GM19468 (cell line): Measurements from ENCODE around the gene ITGAV.

Source experiments
- ATAC-seq: cut with Tn5 transposase; IDR thresholded peaks from one replicate; pipeline ENCODE4 v1.9.1; 2021; ENCODE audit warnings: mild to moderate bottlenecking, moderate library complexity, moderate number of reproducible peaks; ENCODE audit not compliant: unreplicated experiment; ENCODE audit errors: extremely low read depth

The ITGAV gene

DNA sequence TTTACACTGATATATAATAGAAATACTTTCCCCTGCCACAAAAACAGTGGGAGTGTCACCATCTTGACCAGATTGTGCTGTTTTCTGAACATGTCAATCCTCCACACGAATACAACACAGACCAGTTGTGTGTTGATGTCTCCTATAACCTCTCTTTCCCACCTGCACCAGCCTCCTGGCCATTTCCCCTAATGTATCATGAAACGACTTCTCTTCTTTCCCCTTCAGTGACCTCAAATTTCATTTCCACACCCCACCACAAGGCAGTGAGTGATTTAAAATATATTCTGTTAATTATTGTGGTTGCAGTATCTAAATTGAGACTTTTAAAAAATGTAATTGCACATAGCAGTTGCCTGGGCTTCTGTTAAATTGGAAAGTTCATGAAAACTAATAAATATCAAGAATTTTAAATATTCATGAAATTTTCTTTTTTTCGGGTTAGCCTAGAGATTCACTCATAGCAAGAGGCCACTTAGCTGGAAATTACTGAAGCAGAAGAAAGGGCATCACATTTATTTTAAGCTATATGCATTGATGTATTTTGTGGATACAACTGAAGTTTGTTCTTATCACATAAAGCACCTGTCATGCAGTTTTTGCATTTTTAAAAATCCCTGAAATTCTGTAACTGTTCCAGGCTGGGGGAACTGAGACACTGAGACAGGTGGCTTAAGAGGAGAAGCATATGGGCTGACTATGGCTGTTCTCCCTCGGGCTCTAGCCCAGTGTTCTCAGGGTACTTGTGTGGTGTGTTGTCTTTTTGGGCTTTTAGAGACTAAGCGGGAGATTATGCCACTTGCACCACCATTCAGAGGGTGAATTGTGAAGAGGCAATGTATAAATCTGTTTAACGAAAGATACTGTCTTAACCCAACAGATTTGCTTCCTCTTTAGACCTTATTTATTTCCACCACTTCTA is 119.9 kb downstream of the ITGAV start:
- no peak for ATAC-seq

DNA sequence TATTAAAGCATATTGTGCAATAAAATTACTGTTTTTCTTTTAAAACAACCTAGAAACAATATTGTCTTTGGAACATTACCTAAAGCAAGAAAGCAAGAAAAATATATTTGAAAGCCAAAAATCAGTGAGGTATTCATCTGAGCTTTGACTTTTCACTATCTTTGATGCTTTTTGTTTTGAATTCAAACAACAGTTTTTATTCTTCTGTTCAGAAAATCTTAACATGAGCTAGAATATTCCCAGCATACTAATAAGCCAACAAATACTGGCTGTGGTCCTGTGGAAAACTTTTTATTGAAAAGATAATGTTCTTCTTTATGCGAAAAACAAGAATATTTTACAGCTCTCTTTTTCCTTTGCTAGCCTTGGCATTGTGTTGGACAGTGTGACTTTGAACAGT is 123.8 kb downstream of the ITGAV start:
- ATAC-seq: no peak

DNA sequence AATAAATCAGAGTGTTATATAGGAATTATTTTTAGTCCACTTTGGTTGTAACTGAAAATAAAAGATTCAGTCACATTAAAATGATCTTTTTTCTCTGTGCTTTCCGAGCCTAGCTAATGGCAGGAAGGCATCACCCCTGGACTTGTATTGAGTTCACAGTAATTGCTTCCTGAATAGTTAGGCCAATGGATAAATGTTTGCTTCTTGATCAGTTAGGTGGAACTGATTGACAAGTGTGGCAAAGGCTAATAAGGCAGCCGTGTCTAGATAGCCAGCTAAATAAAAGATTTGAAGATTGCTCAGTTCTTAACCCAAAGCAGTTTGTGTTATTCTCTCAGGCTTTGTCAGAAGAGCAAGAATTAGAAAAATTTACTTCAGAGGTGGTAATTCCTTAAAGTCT is 124.8 kb downstream of the ITGAV start:
- ATAC-seq: no peak

DNA sequence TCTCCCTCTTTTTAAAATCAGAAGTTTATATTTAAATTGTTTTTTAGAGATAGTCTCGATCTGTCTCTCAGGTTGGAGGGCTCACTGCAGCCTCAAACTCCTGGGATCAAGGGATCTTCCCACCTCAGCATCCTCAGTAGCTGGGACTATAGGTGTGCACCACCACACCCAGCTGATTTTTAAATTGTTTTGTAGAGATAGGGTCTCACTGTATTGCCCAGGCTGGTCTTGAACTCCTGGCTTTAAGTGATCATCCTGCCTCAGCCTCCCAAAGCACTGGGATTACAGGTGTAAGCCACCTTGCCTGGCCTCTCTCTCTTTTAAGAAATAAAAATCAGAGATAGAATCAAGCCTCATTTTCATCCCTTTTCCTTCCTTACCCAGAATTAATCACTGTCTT is 126.1 kb downstream of the ITGAV start:
- no peak for ATAC-seq

DNA sequence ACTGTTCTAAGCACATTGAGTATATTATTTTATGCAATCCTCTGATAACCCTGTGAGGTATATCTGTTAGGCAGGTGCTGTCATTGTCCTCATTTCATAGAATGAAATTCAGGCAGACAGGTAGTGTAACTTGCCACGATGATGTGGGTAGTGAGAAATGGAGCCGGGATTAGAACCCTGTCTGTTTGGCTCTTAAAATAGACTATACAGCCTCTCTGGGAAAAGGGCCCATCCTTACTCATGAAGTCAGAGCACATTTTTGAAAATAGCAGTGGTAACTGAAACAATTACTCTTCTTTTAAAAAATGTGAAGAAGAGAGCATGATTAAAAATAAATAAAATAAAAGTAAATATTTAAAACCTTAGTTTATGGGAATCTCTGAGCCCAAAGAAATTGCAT is 127.0 kb downstream of the ITGAV start:
- ATAC-seq: no peak

DNA sequence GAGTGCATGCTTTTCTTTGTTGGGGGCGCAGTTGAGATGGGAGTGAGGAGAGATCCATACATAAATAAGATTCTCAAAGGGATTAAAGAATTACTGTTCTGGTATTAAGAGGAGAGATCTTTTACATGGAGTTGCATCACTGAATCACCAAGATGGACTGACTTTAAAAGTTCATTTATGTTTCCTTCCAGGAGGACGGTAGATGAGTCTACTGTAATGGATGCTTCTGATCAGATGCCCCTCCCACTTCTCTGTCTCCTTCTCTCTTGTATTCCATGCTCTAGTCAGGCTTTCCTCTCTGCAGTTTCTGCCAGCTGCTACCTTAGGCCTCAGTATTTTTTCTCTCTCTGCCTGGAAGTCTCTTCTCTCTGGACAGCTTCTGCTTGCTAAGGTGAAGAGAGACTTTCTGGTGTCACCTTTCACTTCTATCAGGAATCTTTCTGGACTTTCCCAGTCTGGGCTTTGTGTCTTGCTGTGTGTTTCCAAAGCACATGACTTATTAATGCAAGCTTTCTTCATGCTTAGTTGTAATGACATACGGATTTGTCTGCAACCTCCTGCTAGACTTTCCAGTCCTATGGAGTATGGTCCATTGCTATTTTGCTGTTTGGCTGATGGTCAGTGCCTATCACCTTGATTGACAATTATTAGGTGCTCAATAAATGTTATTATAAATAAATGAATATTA is 127.6 kb downstream of the ITGAV start:
- no peak for ATAC-seq

DNA sequence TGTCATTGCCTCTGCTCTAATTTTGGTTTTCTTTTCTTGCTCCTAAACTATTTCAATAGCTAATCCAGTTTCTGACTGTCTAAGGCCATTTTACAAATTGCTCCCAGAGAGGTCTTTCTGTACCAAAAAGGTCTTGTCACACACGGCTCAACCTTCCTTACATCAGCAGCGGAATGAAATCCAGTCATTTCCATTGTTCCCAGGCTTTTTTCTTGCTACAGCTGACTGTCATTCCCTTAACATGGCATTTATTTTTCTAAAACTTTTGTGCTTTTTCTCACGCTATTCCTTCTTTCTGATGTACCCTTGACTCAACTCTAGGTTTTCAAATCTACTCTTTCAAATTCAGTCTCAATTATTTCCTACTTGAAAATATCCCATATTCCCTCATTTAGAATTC is 128.3 kb downstream of the ITGAV start:
- ATAC-seq: no peak

DNA sequence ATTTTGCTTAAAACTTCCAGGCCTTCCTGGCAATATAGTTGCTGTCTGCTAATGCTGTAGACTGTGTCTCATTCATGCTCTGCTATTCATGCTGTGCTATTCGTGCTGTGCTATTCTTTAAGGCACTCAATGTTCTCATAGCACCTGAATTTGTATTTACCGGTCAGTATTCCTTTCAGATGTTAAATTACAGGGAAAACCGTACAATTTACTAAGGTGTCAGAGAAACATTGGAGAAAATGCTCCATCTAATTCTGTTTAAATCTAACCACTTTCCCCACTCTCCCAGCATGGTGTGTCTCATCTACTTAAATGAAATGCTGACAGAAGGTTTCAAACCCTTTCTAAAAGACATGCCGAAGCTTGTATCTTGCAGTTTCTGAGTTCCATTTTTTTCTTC is 129.0 kb downstream of the ITGAV start:
- no peak for ATAC-seq

DNA sequence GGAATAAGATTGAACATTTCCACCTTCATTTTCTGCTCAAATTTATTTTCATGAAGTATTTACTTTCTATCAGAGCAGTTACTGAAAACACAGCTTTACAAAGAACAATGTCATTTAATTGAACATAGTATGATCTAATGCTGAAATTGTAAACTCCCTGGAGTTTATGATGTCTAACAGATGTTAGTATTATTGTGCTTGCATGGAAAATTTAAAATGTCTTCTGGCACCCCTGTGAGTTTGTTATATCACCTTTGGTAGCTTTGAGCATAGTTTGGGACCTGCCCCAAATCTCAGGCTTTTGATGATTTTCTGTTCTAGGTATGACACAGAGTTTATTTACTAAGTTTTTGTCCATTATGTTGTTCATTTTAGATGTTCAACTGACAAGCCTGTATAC is 132.1 kb downstream of the ITGAV start:
- no peak for ATAC-seq

DNA sequence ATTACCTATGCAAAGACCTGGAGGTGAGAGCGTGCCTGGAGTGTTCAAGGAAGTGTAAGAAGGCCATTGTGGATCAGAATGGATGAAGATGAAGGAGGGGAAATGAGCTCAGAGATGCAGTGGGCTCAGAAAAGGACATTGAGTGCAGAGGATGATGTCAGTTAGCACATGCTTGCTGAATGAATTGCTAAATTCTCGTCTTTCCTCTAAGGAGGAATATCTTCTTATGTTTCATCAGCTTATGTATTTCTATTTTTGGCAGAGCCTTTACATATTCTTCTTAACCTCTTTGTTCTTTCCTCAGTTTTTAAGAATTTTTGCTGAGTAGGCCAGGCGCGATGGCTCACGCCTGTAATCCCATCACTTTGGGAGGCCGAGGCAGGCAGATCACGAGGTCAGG is 134.9 kb downstream of the ITGAV start:
- no peak for ATAC-seq

DNA sequence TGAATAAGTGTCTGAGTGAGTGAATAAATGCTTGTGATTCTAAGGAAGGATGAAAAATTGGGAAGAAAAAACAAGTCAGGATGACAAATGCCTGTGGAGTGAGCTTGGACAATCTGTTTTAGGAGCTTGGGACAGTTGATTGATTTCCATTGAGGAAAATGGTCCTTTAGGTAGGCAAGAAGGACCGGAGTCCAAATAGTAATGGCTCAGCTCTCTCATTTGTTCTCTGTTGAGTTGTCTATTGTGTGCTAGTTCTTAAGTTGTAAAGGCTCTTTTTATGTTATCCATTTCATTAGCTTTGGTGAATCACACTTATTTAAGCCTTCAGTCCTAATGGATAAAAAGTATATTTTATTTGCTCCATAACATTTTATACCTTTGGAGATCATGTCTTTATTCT is 135.9 kb downstream of the ITGAV start:
- ATAC-seq: no peak

DNA sequence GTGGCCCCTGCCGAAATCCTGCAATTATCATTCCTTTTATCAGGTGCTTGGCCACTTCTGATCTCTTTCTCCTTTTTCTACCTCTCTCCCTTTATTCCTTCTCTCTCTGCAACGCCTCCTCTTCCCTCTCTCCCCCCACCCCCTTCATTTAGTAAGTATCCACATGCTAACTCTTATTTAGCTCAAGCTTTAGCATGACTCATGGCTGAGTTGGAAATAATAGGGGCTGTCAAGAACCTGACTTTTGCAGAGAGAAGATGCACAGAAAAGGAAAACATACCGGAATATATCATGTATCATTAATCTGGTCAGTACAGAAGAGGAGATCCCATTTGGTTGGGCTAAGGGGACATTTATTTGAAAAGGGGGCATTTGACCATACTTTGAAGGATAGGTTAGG is 137.1 kb downstream of the ITGAV start:
- no peak for ATAC-seq

DNA sequence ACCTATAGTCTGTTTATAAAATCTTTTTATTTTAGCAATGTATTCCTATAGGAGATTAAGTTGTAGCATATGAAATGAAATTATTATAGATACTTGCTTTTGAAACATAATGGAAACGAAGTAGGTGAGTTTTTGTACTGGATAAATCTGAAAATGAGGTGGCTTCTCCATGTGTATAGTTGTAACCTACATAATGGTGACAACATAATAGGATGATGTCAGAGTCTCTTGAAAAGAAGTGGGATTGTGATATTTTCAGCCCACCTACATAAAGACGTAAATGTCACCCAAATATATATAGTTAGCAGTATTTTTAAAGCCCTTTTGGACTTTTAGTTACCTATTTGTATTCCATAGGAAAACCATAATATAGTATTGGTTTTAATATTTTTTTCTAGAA is 138.8 kb downstream of the ITGAV start:
- no peak for ATAC-seq
